Measurements from ENCODE around the gene SAXO1.

- TF ChIP-seq EGR1 (IDR thresholded peaks at IDR 0.05; ENCODE audit: low read depth) (no peak), EZH2 (IDR thresholded peaks at IDR 0.05) (no peak), MAX (IDR thresholded peaks at IDR 0.05) (no peak), REST (IDR thresholded peaks at IDR 0.05; ENCODE audit: low read depth) (no peak), SIN3A (IDR thresholded peaks at IDR 0.05; ENCODE audit: low read depth) (no peak)
Observed at GRCh38 chr9:18896531-18897179, 136.4 kb downstream of the SAXO1 start.

Data from HCT116 (cell line).